SU-DHL-6 (cell line): ENCODE data around the gene COPRS.

Source experiments
- H2AFZ ChIP-seq: fragments of 200-600 bp; sonication (generic); 2 replicates; pipeline ENCODE4 v1.6.1; 2014; ENCODE audit warnings: low read depth, mild to moderate bottlenecking, moderate library complexity, mixed read lengths, antibody characterized with exemption, low read length; ENCODE audit not compliant: severe bottlenecking
- H3F3A ChIP-seq: fragments of 200-600 bp; shearing (Covaris generic); 2 replicates; pipeline ENCODE4 v1.6.0; 2016; ENCODE audit warnings: antibody characterized with exemption, mild to moderate bottlenecking; ENCODE audit not compliant: insufficient read depth
- H3K27ac ChIP-seq: fragments of 200-600 bp; sonication (generic); 2 replicates; pipeline ENCODE4 v1.5.1; 2016; ENCODE audit warnings: low read depth, mild to moderate bottlenecking, low read length, moderate library complexity, mixed read lengths
- H3K27me3 ChIP-seq: fragments of 200-600 bp; sonication (generic), shearing (Covaris generic); 2 replicates; pipeline ENCODE4 v1.6.0; 2014; ENCODE audit warnings: mild to moderate bottlenecking, low read length
- H3K36me3 ChIP-seq: fragments of 200-600 bp; sonication (generic); 2 replicates; pipeline ENCODE4 v1.6.1; 2014; ENCODE audit warnings: mild to moderate bottlenecking, low read length, mixed read lengths
- H3K4me2 ChIP-seq: fragments of 300-600, 200-600 bp; shearing (Covaris generic), sonication (generic); 2 replicates; pipeline ENCODE4 v1.6.0; 2014; ENCODE audit warnings: low read length, low read depth, mild to moderate bottlenecking; ENCODE audit not compliant: poor library complexity, severe bottlenecking
- H3K4me3 ChIP-seq: fragments of 200-600 bp; sonication (generic); 2 replicates; pipeline ENCODE4 v1.5.1; 2014; ENCODE audit warnings: antibody characterized with exemption, low read length, mild to moderate bottlenecking, mixed read lengths; ENCODE audit not compliant: insufficient read depth, poor library complexity, severe bottlenecking
- H3K79me2 ChIP-seq: fragments of 200-600 bp; sonication (generic); 2 replicates; pipeline ENCODE4 v1.6.1; 2014; ENCODE audit warnings: mild to moderate bottlenecking, low read length, moderate library complexity; ENCODE audit not compliant: insufficient read depth
- H3K9ac ChIP-seq: fragments of 200-600 bp; sonication (generic); 2 replicates; pipeline ENCODE4 v1.7.0; 2014; ENCODE audit warnings: mild to moderate bottlenecking, low read length
- H3K9me2 ChIP-seq: fragments of 200-600 bp; sonication (generic); replicated peaks from 2 replicates; pipeline ENCODE4 v1.6.1; 2014; ENCODE audit warnings: low read length; ENCODE audit not compliant: insufficient read depth
- H3K9me3 ChIP-seq: fragments of 200-600 bp; sonication (generic); 2 replicates; pipeline ENCODE4 v1.6.1; 2014; ENCODE audit warnings: low read length, mixed read lengths; ENCODE audit not compliant: insufficient read depth
- H4K20me1 ChIP-seq: fragments of 200-600 bp; sonication (generic); 2 replicates; pipeline ENCODE4 v1.6.1; 2014; ENCODE audit warnings: low read depth, mild to moderate bottlenecking, antibody characterized with exemption, low read length, moderate library complexity, mixed read lengths
- EZH2phosphoT487 ChIP-seq: fragments of 200-600 bp; sonication (generic), shearing (Covaris generic); conservative IDR thresholded peaks from 2 replicates; pipeline ENCODE4 v1.6.1; 2018; ENCODE audit warnings: mild to moderate bottlenecking, antibody characterized with exemption, low read length, moderate library complexity, mixed read lengths
- TF ChIP-seq, protein P1 (sequence below): fragments of 200-600 bp; sonication (generic); IDR thresholded peaks from one replicate; pipeline ENCODE4 v1.5.1; 2017; ENCODE audit warnings: antibody characterized with exemption, mild to moderate bottlenecking, low read length, moderate library complexity; ENCODE audit not compliant: insufficient read depth, poor library complexity, severe bottlenecking

Gene COPRS

DNA sequence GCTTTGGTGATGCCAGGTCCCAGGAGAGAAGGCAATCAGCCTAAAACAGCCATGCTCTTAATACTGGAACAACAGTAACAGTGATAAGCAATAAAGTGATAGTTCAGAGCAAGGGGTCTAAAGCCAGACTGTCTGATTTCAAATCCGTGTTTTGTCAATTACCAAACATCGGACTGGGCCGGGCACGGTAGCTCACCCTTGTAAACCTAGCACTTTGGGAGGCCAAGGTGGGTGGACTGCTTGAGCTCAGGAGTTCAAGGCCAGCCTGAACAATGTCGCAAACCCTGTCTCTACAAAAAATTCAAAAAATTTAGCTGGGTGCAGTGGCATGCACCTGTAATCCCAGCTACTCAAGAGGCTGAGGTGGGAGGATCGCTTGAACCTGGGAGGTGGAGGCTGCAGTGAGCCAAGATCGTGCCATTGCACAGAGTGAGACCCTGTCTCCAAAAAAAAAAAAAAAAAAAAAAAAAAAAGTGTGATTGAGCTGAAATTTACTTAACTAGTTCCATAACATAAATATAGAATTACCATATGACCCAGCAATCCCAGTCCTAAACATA, 5.1 kb downstream of the COPRS start:
- H3K4me2 ChIP-seq = no peak overlapping the region
- no peak overlapping the region for H3K4me3 ChIP-seq
- TF ChIP-seq EZH2phosphoT487 = no peak
- TF ChIP-seq, protein P1, sequence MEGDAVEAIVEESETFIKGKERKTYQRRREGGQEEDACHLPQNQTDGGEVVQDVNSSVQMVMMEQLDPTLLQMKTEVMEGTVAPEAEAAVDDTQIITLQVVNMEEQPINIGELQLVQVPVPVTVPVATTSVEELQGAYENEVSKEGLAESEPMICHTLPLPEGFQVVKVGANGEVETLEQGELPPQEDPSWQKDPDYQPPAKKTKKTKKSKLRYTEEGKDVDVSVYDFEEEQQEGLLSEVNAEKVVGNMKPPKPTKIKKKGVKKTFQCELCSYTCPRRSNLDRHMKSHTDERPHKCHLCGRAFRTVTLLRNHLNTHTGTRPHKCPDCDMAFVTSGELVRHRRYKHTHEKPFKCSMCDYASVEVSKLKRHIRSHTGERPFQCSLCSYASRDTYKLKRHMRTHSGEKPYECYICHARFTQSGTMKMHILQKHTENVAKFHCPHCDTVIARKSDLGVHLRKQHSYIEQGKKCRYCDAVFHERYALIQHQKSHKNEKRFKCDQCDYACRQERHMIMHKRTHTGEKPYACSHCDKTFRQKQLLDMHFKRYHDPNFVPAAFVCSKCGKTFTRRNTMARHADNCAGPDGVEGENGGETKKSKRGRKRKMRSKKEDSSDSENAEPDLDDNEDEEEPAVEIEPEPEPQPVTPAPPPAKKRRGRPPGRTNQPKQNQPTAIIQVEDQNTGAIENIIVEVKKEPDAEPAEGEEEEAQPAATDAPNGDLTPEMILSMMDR = no peak
- no peaks in the 10 kb centered on the region for H3K36me3 ChIP-seq
- H2AFZ ChIP-seq = no peak overlapping the region
- H3K27ac ChIP-seq = no peak overlapping the region
- no peak overlapping the region for H3K9ac ChIP-seq
- no peaks in the 10 kb centered on the region for H3K27me3 ChIP-seq
- no peaks in the 10 kb centered on the region for H4K20me1 ChIP-seq
- no peaks in the 10 kb centered on the region for H3K9me2 ChIP-seq
- 0 out of 2 replicates have a peak, but pooled peaks cover 4% of the 10 kb centered on the region for H3F3A ChIP-seq
- peaks cover 11% of the 10 kb centered on the region for H3K79me2 ChIP-seq
- no peaks in the 10 kb centered on the region for H3K9me3 ChIP-seq

DNA sequence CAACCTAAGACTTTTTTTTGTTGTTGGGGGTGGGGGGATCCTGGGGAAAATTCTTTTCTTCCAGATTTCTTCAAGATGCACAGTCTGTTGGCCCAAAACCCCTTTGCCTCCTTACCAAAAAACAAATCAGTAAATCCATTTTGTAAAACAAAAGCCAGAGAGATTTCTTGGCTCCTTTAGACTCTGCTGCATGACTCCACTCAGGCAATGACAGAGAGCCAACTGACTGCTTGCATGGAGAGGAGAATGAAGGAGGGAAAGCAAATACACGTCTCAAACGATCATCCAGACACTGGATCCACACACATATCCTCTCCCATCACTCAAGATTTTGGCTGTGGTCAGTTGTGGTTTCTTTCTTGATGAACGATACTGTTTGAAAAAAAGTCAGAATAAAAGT, 13.8 kb downstream of the COPRS start:
- no peak overlapping the region for H3K4me2 ChIP-seq
- H2AFZ ChIP-seq = no peak overlapping the region
- no peak overlapping the region for H3K27ac ChIP-seq
- TF ChIP-seq, protein P1 = no peak
- no peaks in the 10 kb centered on the region for H3K36me3 ChIP-seq
- no peak overlapping the region for H3K4me3 ChIP-seq
- H3F3A ChIP-seq = no peaks in the 10 kb centered on the region
- no peaks in the 10 kb centered on the region for H3K79me2 ChIP-seq
- no peaks in the 10 kb centered on the region for H3K9me3 ChIP-seq
- H3K9me2 ChIP-seq = no peaks in the 10 kb centered on the region
- no peaks in the 10 kb centered on the region for H4K20me1 ChIP-seq
- H3K27me3 ChIP-seq = no peaks in the 10 kb centered on the region
- H3K9ac ChIP-seq = no peak overlapping the region

DNA sequence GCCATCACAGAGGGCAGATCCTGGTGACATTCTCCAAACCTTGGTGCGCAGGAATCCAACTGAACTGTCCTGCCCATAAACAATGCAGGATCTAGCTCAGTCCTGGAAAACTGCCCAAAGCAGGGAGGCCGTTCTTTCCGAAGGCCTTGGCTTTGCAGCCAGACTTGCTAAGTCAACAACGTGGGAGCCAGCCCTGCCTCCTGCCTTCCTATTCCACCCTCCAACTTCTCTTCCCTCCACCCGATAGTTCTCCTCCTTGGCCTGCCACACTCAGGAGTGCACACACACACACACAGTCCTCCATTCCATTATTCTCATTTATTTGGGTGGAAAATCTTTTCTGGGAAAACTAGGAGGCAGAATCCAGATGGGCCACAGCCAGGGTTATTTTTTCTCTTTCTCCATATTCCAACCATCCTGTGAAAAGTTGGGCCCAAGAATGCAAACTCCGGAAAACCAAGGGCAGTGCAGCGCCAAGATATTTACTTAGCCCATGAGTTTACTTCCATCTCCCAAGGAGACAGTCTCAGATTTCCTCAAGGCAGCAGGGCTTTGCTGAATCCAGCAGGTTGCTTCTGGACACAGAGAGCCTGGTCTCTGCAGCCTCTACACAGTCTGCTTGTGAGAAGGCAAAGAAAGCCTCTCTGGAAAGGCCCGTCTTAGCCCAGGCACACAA, 15.8 kb downstream of the COPRS start:
- no peaks in the 10 kb centered on the region for H3K27me3 ChIP-seq
- no peak overlapping the region for H3K4me3 ChIP-seq
- no peaks in the 10 kb centered on the region for H3K79me2 ChIP-seq
- H3K9ac ChIP-seq = no peak overlapping the region
- no peaks in the 10 kb centered on the region for H3K36me3 ChIP-seq
- no peak overlapping the region for H3K27ac ChIP-seq
- no peaks in the 10 kb centered on the region for H3K9me2 ChIP-seq
- H2AFZ ChIP-seq = no peak overlapping the region
- H3K9me3 ChIP-seq = no peaks in the 10 kb centered on the region
- no peaks in the 10 kb centered on the region for H3F3A ChIP-seq
- H3K4me2 ChIP-seq = no peak overlapping the region
- TF ChIP-seq EZH2phosphoT487 = no peak
- TF ChIP-seq, protein P1 = no peak
- no peaks in the 10 kb centered on the region for H4K20me1 ChIP-seq
